ENCODE data around the gene SUFU. TPM values are rescaled to one million over a fixed set of nuclear protein-coding genes. Genes with fewer than 3 reads are reported as not detected.

SUFU gene
- total RNA-seq, 4 donors from 2014 or later, result 2.3 to 5.4 (median 4.4) TPM

- no peak for DNase-seq
- H3K36me3 ChIP-seq, result peaks cover 35 to 59% of the 10 kb centered on the region in 2 donors
- TF ChIP-seq CTCF (IDR thresholded peaks at IDR 0.05) (no peak), POLR2A (IDR thresholded peaks at IDR 0.05) (no peak)
- H3K27me3 ChIP-seq, result no peaks in the 10 kb centered on the region
- H3K4me3 ChIP-seq (replicated peaks in 1 of 3), result no peak overlapping the region
- intact Hi-C loops (cut with DNase I), result no loop called here
- 90 to 91% methylated on average over 24 to 34 of the region's 42 CpGs for WGBS, 2 donors
- H3K27ac ChIP-seq, result peak overlapping the region in 2 of 3 donors; percentile 35 to 66
- H3K9me3 ChIP-seq, result no peaks in the 10 kb centered on the region
- H3K4me1 ChIP-seq, result peaks cover 10 to 40% of the 10 kb centered on the region in 2 donors
These were observed 153.1 kb downstream of the SUFU start for GRCh38 chr10:102656791-102657371.

- Histone ChIP-seq H3K27ac (peak overlapping the region in 2 of 3 donors; percentile 35 to 66), H3K9me3 (no peaks in the 10 kb centered on the region), H3K4me1 (peaks cover 5 to 34% of the 10 kb centered on the region in 2 donors), H3K36me3 (peaks cover 35 to 59% of the 10 kb centered on the region in 2 donors), H3K27me3 (no peaks in the 10 kb centered on the region), H3K4me3 (replicated peaks in 1 of 3) (no peak overlapping the region)
- DNase-seq, result no peak
- TF ChIP-seq CTCF (IDR thresholded peaks at IDR 0.05) (no peak), POLR2A (IDR thresholded peaks at IDR 0.05) (no peak)
- intact Hi-C loops (cut with DNase I), result no loop called here
- WGBS, 2 donors, result 77 to 80% methylated on average over 11 of the region's 11 CpGs
These were observed 153.7 kb downstream of the SUFU start for GRCh38 chr10:102657451-102657850.

GRCh38 chr10:102657984-102658724, 154.4 kb downstream of the SUFU start:
- no peak overlapping the region for H3K4me3 ChIP-seq (replicated peaks in 1 of 3)
- peaks cover 31 to 54% of the 10 kb centered on the region in 2 donors for H3K36me3 ChIP-seq
- intact Hi-C loops (cut with DNase I), result no loop called here
- no peaks in the 10 kb centered on the region for H3K27me3 ChIP-seq
- peaks cover 5 to 30% of the 10 kb centered on the region in 2 donors for H3K4me1 ChIP-seq
- no peaks in the 10 kb centered on the region for H3K9me3 ChIP-seq
- peak overlapping the region in 2 of 3 donors; percentile 35 to 66 for H3K27ac ChIP-seq
- 58 to 65% methylated on average over 13 of the region's 13 CpGs for WGBS, 2 donors
- no peak for TF ChIP-seq CTCF (IDR thresholded peaks at IDR 0.05)
- TF ChIP-seq POLR2A (IDR thresholded peaks at IDR 0.05), result no peak
- no peak for DNase-seq

GRCh38 chr10:102658802-102659201, 155.0 kb downstream of the SUFU start:
- intact Hi-C loops (cut with DNase I), result no loop called here

More at GRCh38 chr10:102658802-102659201, 155.0 kb downstream of the SUFU start:
- Histone ChIP-seq H3K27ac (peak overlapping the region in 2 of 3 donors; percentile 28 to 66), H3K27me3 (no peaks in the 10 kb centered on the region), H3K9me3 (no peaks in the 10 kb centered on the region), H3K4me3 (replicated peaks in 1 of 3) (no peak overlapping the region), H3K36me3 (peaks cover 30 to 48% of the 10 kb centered on the region in 2 donors), H3K4me1 (peaks cover 6 to 32% of the 10 kb centered on the region in 2 donors)
- WGBS, 2 donors, result 71 to 79% methylated on average over 4 to 5 of the region's 5 CpGs
- no peak for TF ChIP-seq CTCF (IDR thresholded peaks at IDR 0.05)
- no peak for TF ChIP-seq POLR2A (IDR thresholded peaks at IDR 0.05)
- DNase-seq, result no peak
